ENCODE results near the gene FOXK1.

FOXK1 gene

DNA sequence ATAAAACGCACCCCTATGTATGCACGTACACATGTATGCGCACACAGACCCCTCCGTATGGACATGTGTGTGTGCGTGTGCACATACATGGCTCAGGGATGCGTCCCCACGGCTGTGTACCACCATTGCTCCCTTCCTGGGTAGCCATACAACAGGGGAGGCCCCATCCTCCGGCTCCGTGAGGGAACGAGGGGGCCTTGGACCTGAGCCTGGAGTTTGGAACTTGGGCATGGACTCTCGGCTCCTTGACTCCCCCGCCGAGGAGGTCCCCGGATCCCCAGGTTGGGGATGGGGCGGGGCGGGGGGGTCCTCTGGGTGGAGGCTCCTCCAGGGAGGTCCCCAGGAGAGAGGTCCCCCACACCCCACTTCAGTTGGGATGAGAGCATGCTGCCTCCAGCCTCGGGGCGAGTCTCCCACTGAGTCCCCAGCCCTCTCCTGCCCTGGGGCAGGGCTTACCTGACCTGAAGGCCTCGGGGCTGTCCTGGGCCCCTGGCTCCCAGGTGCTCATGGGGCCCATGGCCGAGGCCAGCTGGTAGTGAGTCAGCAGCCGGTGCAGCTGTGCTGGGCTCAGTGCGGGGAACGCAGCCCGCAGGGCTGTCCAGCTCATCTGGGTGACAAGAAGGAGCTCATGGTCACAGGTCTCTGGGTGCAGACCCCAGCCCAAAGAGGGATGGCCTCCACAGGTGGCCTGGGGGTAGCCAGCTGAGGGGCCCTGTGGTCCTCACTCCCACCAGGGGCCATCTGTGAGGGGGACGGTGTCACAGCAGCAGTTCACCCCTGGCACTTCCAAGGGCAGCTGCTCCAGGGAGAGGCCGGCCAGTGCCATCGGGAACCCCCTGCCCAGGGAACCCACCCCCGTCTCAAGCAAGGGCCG, 123.3 kb downstream of the FOXK1 start:
- Mint-ChIP-seq H3K27me3 (peaks cover 46% of the 10 kb centered on the region), H3K4me3 (no peak overlapping the region), H3K9me3 (no peaks in the 10 kb centered on the region), H3K4me1 (ENCODE audit: low read depth) (peaks cover 5% of the 10 kb centered on the region), H3K27ac (no peak overlapping the region), H3K36me3 (ENCODE audit: low read depth) (no peaks in the 10 kb centered on the region)
- intact Hi-C loops (cut with micrococcal nuclease) = no loop called here

DNA sequence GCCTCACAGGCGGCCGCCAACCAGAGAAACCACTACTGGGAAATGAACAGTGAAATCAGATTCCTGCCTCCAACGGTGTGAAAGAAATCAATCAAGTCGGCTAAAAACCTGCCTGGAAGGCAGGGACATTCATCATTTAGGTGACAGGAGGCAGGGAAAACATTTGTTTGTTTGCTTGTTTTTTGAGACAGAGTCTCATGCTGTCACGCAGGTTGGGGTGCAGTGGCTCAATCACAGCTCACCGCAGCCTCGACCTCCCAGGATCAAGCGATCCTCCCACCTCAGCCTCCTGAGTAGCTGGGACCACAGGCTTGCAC, 123.8 kb downstream of the FOXK1 start:
- H3K27me3 Mint-ChIP-seq = peaks cover 52% of the 10 kb centered on the region
- intact Hi-C loops (cut with micrococcal nuclease) = no loop called here
- peaks cover 5% of the 10 kb centered on the region for H3K4me1 Mint-ChIP-seq (ENCODE audit: low read depth)
- H3K4me3 Mint-ChIP-seq = no peak overlapping the region
- H3K36me3 Mint-ChIP-seq (ENCODE audit: low read depth) = no peaks in the 10 kb centered on the region
- H3K9me3 Mint-ChIP-seq = no peaks in the 10 kb centered on the region
- H3K27ac Mint-ChIP-seq = no peak overlapping the region

DNA sequence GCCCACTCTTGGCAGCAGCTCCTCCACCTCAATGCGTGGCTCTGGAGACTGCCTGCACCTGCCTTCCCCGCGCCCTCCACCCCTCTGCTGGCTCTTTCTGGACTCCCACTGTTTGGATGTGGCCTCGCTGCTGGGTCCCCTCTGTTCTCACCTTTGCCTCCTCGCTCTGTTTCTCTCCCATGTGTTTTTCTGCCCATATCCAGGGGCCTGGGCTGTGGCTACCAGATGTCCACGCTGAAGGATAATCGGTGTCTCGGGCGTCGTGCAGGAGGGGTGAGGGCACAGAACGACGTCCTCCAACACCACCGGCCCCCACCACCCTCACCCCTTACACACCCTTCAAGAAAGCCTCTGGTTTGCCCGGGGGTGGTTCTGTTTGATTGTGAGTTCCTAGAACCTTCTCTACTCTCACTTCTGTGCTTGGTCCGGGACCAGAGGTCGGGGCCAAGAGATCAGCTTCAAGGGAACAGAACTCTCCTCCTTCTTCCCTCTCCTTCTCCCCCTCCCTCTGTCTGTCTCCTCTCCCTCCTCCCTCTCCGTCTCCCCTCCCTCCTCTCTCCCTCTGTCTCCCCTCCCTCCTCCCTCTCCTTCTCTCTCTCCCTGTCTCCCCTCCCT, 125.0 kb downstream of the FOXK1 start:
- Mint-ChIP-seq H3K27me3 (peaks cover 54% of the 10 kb centered on the region), H3K4me1 (ENCODE audit: low read depth) (peaks cover 5% of the 10 kb centered on the region), H3K4me3 (no peak overlapping the region), H3K9me3 (no peaks in the 10 kb centered on the region), H3K36me3 (ENCODE audit: low read depth) (no peaks in the 10 kb centered on the region), H3K27ac (no peak overlapping the region)
- intact Hi-C loops (cut with micrococcal nuclease) = no loop called here

DNA sequence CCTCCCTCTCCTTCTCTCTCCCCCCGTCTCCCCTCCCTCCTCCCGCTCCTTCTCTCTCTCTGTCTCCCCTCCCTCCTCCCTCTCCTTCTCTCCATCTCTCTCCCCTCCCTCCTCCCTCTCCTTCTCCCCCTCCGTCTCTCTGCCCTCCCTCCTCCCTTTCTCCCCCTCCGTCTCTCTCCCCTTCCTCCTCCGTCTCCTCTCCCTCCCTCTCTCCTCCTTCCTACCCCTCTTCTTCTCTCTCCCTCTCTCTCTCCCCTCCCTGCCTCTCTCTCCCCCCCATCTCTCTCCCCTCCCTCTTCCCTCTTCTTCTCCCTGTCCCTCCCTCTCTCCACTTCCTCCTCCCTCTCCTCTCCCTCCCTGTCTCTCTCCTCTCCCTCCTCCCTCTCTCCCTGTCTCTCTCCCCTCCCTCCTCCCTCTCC, 125.5 kb downstream of the FOXK1 start:
- H3K36me3 Mint-ChIP-seq (ENCODE audit: low read depth) = no peaks in the 10 kb centered on the region
- peaks cover 5% of the 10 kb centered on the region for H3K4me1 Mint-ChIP-seq (ENCODE audit: low read depth)
- H3K4me3 Mint-ChIP-seq = no peak overlapping the region
- peaks cover 57% of the 10 kb centered on the region for H3K27me3 Mint-ChIP-seq
- peaks cover 4% of the 10 kb centered on the region for H3K9me3 Mint-ChIP-seq
- no peak overlapping the region for H3K27ac Mint-ChIP-seq
- intact Hi-C loops (cut with micrococcal nuclease) = no loop called here

- H3K9me3 Mint-ChIP-seq = peaks cover 8% of the 10 kb centered on the region
- H3K27me3 Mint-ChIP-seq = peaks cover 60% of the 10 kb centered on the region
- intact Hi-C loops (cut with micrococcal nuclease) = no loop called here
- no peak overlapping the region for H3K27ac Mint-ChIP-seq
- peaks cover 5% of the 10 kb centered on the region for H3K4me1 Mint-ChIP-seq (ENCODE audit: low read depth)
- no peaks in the 10 kb centered on the region for H3K36me3 Mint-ChIP-seq (ENCODE audit: low read depth)
- no peak overlapping the region for H3K4me3 Mint-ChIP-seq
Observed at GRCh38 chr7:4808026-4808425, 125.9 kb downstream of the FOXK1 start.

DNA sequence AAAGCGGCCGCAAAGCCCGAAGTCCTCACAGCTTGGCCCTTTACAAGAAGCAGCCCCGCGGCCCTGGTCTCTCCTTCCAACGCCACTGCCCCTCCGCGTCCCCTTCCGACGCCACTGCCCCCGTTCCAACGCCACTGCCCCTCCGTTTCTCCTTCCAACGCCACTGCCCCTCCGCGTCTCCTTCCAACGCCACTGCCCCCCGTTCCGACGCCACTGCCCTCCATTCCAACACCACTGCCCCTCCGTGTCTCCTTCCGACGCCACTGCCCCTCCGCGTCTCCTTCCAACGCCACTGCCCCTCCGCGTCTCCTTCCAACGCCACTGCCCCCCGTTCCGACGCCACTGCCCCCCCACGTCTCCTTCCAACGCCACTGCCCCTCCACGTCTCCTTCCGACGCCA, 126.5 kb downstream of the FOXK1 start:
- Mint-ChIP-seq H3K4me1 (ENCODE audit: low read depth) (peaks cover 5% of the 10 kb centered on the region), H3K4me3 (no peak overlapping the region), H3K27ac (no peak overlapping the region), H3K36me3 (ENCODE audit: low read depth) (no peaks in the 10 kb centered on the region), H3K27me3 (peaks cover 66% of the 10 kb centered on the region), H3K9me3 (peaks cover 12% of the 10 kb centered on the region)
- intact Hi-C loops (cut with micrococcal nuclease) = no loop called here

GRCh38 chr7:4809091-4809591, 127.0 kb downstream of the FOXK1 start:
- H3K36me3 Mint-ChIP-seq (ENCODE audit: low read depth) = no peaks in the 10 kb centered on the region
- H3K4me1 Mint-ChIP-seq (ENCODE audit: low read depth) = peaks cover 5% of the 10 kb centered on the region
- intact Hi-C loops (cut with micrococcal nuclease) = no loop called here
- no peak overlapping the region for H3K27ac Mint-ChIP-seq
- peaks cover 12% of the 10 kb centered on the region for H3K9me3 Mint-ChIP-seq
- H3K27me3 Mint-ChIP-seq = peaks cover 71% of the 10 kb centered on the region
- H3K4me3 Mint-ChIP-seq = peak overlapping the region; percentile 63

DNA sequence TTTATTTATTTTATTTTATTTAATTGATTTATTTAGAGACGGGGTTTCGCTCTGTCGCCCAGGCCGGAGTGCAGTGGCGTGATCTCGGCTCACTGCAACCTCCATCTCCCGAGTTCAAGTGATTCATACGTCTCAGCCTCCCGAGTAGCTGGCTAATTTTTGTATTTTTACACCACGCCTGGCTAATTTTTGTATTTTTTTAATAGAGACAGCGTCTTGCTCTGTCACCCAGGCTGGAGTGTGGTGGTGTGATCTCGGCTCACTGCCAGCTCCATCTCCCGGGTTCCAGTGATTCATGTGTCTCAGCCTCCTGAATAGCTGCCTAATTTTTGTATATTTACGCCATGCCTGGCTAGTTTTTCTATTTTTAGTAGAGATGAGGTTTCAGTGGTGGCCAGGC, 127.6 kb downstream of the FOXK1 start:
- intact Hi-C loops (cut with micrococcal nuclease) = no loop called here
- H3K27me3 Mint-ChIP-seq = peaks cover 77% of the 10 kb centered on the region
- no peak overlapping the region for H3K27ac Mint-ChIP-seq
- peaks cover 12% of the 10 kb centered on the region for H3K9me3 Mint-ChIP-seq
- no peak overlapping the region for H3K4me3 Mint-ChIP-seq
- no peaks in the 10 kb centered on the region for H3K36me3 Mint-ChIP-seq (ENCODE audit: low read depth)
- peaks cover 9% of the 10 kb centered on the region for H3K4me1 Mint-ChIP-seq (ENCODE audit: low read depth)

DNA sequence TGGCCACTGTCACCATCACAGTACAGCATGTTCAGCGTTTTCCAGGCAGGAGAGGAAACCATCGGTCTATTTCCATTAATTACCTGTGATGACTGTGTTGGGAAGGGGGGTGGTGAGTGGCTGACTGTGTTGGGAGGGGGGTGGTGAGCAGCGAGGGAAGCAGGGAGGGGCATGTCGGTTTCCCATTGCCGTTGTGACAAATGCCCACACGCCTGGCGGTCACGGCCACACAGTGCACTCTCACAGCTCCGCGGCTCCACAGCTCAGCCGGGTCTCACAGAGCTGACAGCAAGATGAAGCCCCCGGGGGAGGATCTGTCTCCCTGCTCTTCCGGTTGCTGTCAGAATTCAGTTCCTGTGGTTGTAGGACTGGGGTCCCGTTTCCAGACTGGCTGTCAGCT, 132.3 kb downstream of the FOXK1 start:
- Mint-ChIP-seq H3K27ac (no peak overlapping the region), H3K4me3 (no peak overlapping the region), H3K4me1 (ENCODE audit: low read depth) (peaks cover 7% of the 10 kb centered on the region), H3K9me3 (peaks cover 12% of the 10 kb centered on the region), H3K27me3 (peaks cover 43% of the 10 kb centered on the region), H3K36me3 (ENCODE audit: low read depth) (no peaks in the 10 kb centered on the region)
- intact Hi-C loops (cut with micrococcal nuclease) = no loop called here

GRCh38 chr7:4815121-4815520, 133.0 kb downstream of the FOXK1 start:
- Mint-ChIP-seq H3K27ac (no peak overlapping the region), H3K9me3 (peaks cover 12% of the 10 kb centered on the region), H3K36me3 (ENCODE audit: low read depth) (no peaks in the 10 kb centered on the region), H3K4me3 (no peak overlapping the region), H3K4me1 (ENCODE audit: low read depth) (peaks cover 6% of the 10 kb centered on the region), H3K27me3 (peaks cover 41% of the 10 kb centered on the region)
- intact Hi-C loops (cut with micrococcal nuclease) = no loop called here

- H3K27me3 Mint-ChIP-seq = peaks cover 35% of the 10 kb centered on the region
- no peak overlapping the region for H3K4me3 Mint-ChIP-seq
- H3K4me1 Mint-ChIP-seq (ENCODE audit: low read depth) = peaks cover 6% of the 10 kb centered on the region
- intact Hi-C loops (cut with micrococcal nuclease) = no loop called here
- H3K36me3 Mint-ChIP-seq (ENCODE audit: low read depth) = no peaks in the 10 kb centered on the region
- H3K9me3 Mint-ChIP-seq = peaks cover 12% of the 10 kb centered on the region
- no peak overlapping the region for H3K27ac Mint-ChIP-seq
Observed at GRCh38 chr7:4815609-4816418, 133.7 kb downstream of the FOXK1 start.

DNA sequence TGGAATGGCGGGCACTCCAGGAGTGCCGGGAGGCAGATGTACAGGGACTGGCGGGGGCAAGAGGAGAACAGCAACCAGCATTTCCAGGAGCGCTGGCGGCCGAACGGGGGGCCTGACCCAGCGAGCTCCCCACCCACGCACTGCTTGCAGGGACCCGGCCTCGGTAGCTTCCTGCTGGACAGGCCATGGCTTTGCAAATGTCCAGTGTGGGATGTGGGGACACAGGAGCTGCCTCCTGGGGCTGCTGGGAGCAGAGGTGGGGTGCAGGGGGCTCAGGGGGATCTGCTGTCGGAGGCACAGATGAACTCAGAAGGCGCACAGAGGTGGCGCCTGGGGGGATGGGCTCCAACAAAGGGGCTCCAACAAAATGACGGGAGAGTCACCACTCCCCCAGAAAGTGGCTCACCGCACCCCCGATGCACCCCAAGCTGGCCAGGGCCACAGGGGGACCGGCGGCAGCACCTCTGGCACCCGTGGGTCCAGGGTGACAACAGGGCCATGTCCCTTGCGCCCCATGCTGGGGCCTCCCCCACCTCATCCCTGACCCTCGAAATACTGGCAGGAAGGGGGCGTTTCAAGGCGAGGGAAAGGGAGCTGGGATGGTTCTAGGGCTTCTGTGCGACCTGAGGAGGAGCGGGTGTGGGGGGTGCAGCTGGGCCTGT, 134.5 kb downstream of the FOXK1 start:
- H3K9me3 Mint-ChIP-seq = peaks cover 12% of the 10 kb centered on the region
- intact Hi-C loops (cut with micrococcal nuclease) = no loop called here
- no peak overlapping the region for H3K27ac Mint-ChIP-seq
- H3K4me1 Mint-ChIP-seq (ENCODE audit: low read depth) = peaks cover 6% of the 10 kb centered on the region
- no peaks in the 10 kb centered on the region for H3K36me3 Mint-ChIP-seq (ENCODE audit: low read depth)
- H3K27me3 Mint-ChIP-seq = peaks cover 31% of the 10 kb centered on the region
- H3K4me3 Mint-ChIP-seq = no peak overlapping the region

- Mint-ChIP-seq H3K27ac (no peak overlapping the region), H3K4me3 (no peak overlapping the region), H3K9me3 (peaks cover 10% of the 10 kb centered on the region), H3K27me3 (peaks cover 31% of the 10 kb centered on the region), H3K36me3 (ENCODE audit: low read depth) (no peaks in the 10 kb centered on the region), H3K4me1 (ENCODE audit: low read depth) (peaks cover 6% of the 10 kb centered on the region)
- intact Hi-C loops (cut with micrococcal nuclease) = no loop called here
Observed at GRCh38 chr7:4817178-4817901, 135.2 kb downstream of the FOXK1 start.
